GM12874 (cell line): Measurements from ENCODE around the gene CRISPLD2.

Source experiments
- CTCF ChIP-seq: IDR thresholded peaks from 2 replicates; pipeline ENCODE4 v1.5.1; 2011; ENCODE audit warnings: low read depth, mild to moderate bottlenecking, control low read depth, low read length, moderate library complexity; ENCODE audit not compliant: insufficient read depth

CRISPLD2 gene

GRCh38 chr16:84916178-84916577, 96.4 kb downstream of the CRISPLD2 start:
- no peak for TF ChIP-seq CTCF

GRCh38 chr16:84916850-84917249, 97.1 kb downstream of the CRISPLD2 start:
- no peak for TF ChIP-seq CTCF

GRCh38 chr16:84917492-84917891, 97.7 kb downstream of the CRISPLD2 start:
- TF ChIP-seq CTCF = no peak

- TF ChIP-seq CTCF = no peak
Observed at GRCh38 chr16:84918006-84918909, 98.5 kb downstream of the CRISPLD2 start.

GRCh38 chr16:84919269-84919668, 99.5 kb downstream of the CRISPLD2 start:
- no peak for TF ChIP-seq CTCF

- TF ChIP-seq CTCF = no peak
Observed at GRCh38 chr16:84919708-84920107, 99.9 kb downstream of the CRISPLD2 start.

GRCh38 chr16:84920333-84920732, 100.5 kb downstream of the CRISPLD2 start:
- TF ChIP-seq CTCF = no peak
